Activated T-cell treated with anti-CD3 and anti-CD28 coated beads, Interleukin-2, amount 50 U/mL, for 4 hours (primary cell): Measurements from ENCODE around the gene MYOG. TPM values are rescaled to one million over a fixed set of nuclear protein-coding genes. Genes with fewer than 3 reads are reported as not detected.

Experiments
- ATAC-seq, 2 donors: fragments of 200-7000 bp; cut with Tn5 transposase; one replicate each; pipeline ENCODE4 v1.10.0; 2021
- DNase-seq: peaks from one replicate; pipeline ENCODE4 v3.0.0-alpha.2; 2020
- H3K27me3 Mint-ChIP-seq: one replicate; pipeline ENCODE4 v1.8.0; 2021; ENCODE audit warnings: low read depth, mixed read lengths
- H3K36me3 Mint-ChIP-seq: one replicate; pipeline ENCODE4 v1.8.0; 2022; ENCODE audit warnings: mixed read lengths; ENCODE audit not compliant: insufficient read depth
- H3K4me1 Mint-ChIP-seq: one replicate; pipeline ENCODE4 v1.8.0; 2021; ENCODE audit warnings: low read depth, mixed read lengths
- H3K4me3 Mint-ChIP-seq: one replicate; pipeline ENCODE4 v1.8.0; 2021; ENCODE audit warnings: mild to moderate bottlenecking, moderate library complexity, mixed read lengths
- H3K9me3 Mint-ChIP-seq: one replicate; pipeline ENCODE4 v1.8.0; 2021; ENCODE audit warnings: mixed read lengths
- total RNA-seq, 3 donors: library from RNA; stranded (reverse); gene quantifications; one replicate each; pipeline ENCODE4 v1.2.1, GENCODE V29; 2021

Gene MYOG
- total RNA-seq: not detected

DNA sequence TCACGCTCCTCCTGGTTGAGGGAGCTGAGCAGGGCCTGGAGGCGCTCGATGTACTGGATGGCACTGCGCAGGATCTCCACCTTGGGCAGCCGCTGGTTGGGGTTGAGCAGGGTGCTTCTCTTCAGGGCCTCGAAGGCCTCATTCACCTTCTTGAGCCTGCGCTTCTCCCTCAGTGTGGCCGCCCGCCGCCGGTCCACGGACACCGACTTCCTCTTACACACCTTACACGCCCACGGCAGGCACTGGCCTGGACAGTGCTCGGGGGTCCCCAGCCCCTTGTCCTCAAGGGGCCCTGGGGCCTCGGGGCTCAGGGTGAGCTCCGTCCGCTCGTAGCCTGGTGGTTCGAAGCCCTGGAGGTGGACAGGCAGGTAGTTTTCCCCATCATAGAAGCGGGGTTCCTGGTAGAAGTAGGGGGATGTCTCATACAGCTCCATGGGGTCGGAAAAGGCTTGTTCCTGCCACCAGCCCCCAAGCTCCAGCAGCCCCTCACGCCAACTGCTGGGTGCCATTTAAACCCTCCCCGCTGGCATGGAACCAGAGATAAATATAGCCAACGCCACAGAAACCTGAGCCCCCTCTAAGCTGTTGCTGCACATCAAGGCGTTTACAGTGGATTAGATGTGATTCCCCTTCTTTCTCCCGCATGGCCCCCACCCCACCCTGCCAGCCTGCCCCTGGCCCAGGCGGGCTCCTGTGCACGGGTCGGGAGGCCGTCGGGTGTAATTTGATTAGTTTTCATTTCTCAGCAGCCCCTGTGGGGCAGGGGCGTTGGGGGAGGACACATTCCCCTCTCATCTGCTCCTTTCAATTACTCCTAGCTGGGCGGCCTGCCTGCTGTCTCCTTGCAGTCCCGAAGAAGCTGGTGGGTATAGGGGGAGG is at the start of gene MYOG:
MYOG (minus strand) TSS at position 485 of the 879 bp plus-strand sequence; CDS start at position 434, 51 bp downstream.
- Mint-ChIP-seq H3K27me3 (peaks cover 10% of the 10 kb centered on the region), H3K9me3 (no peaks in the 10 kb centered on the region), H3K36me3 (no peaks in the 10 kb centered on the region), H3K4me3 (no peak within 1 kb of the TSS), H3K4me1 (no peaks in the 10 kb centered on the region)
- DNase-seq (no peak), ATAC-seq (no peak)

DNA sequence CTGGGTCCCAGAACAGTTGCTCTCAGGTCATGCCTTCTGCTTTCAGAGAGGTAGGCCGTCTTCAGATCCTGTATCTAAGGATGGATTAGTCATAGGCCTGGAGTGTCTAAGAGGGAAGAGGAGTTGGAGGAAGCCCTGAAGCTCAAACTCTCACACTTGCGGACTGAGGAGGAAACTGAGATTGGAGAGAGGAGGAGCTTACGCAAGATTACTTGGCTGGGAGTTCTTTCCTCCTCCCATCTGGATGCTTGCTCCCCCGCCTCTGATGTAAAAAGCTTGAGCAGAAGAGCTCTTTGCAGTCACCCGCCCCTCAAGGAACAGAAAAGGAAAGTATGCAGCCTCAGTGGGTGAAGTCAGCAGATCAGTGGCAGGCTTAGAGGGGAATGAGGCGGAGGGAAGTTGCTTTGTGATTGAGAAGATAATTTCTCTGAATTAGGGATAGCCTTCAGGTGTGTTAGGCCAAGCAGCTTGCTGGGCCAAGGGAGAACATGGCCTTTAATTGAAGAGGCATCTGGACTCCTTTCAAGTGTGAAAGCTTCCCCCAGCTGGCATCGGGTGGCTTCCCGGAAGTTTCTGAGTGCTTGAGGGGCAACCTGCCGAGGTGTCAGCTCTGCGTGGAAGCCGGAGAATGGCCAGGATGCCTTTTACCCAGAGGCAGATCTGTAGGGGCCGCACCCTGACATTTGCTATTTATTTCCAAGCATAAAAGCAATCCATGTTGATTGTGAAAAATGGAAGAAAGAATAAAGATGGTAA is 48.3 kb upstream of the MYOG start:
- no peak for DNase-seq
- no peaks in the 10 kb centered on the region for H3K36me3 Mint-ChIP-seq
- no peaks in the 10 kb centered on the region for H3K9me3 Mint-ChIP-seq
- H3K4me3 Mint-ChIP-seq: no peak overlapping the region
- H3K27me3 Mint-ChIP-seq: peaks cover 19% of the 10 kb centered on the region
- no peak for ATAC-seq
- H3K4me1 Mint-ChIP-seq: peaks cover 5% of the 10 kb centered on the region

DNA sequence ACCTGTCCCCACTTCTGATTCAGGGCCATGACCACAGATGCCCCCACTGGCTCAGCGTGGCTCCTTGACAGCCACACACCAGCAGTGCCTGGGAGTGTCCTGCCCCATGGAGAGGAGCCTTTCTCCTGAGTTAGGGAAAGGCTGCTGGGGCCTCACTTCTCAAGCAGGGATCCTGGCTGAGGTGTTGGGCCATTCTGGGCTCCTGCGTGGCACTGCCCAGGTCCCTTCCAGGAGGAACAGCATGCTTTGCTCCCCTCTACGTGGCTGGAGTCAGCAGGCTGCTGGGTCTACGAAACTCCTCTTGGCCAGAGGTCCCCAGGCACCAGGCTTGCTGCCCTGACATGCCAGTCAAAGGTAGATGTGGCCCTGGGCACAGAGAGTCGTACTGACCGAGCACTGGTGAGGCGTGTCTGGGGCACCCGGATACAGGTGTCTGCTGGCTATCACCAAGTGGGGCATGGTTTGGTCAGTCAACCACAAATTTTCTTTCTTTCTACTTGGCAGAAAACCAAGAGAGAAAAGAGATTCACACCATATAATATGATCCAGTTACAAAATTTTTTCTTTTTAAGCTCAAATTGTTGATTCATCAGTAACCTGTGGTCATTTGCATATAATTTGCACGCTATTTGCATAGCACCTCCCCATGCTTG is 45.9 kb upstream of the MYOG start:
- Mint-ChIP-seq H3K9me3 (no peaks in the 10 kb centered on the region), H3K36me3 (no peaks in the 10 kb centered on the region), H3K27me3 (peaks cover 37% of the 10 kb centered on the region), H3K4me1 (peaks cover 13% of the 10 kb centered on the region), H3K4me3 (no peak overlapping the region)
- ATAC-seq (no peak), DNase-seq (no peak)

DNA sequence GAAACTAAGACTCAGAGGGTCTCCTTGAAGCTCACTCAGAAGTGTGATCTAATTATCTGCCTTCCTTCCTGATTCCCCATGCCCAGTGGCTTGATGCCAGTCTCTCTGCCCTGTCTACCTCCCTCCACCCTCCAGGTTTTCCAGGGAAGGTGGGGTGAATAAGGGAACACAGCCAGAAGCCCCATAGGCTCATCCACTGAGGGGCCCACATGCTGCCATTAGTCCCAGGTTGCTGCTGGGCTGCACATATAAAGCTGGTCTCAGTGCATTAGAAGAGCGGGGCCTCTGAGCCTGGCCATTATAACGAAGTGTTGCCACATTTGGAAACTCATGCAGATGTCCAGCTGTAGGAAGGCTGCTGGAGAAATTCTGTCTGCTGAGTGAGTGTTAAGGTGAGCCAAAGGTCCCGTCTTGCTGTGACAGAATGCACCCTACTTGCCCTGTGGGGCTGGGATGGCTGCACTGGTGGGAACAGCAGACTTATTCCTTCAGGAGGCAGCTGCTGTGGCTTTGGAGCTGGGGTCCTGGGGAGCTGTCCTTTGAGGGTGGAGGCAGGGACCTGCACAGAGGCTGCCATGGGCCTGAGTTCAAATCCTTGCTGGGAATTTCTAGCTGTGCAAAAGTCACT is 44.7 kb upstream of the MYOG start:
- DNase-seq: no peak
- H3K4me3 Mint-ChIP-seq: no peak overlapping the region
- peaks cover 8% of the 10 kb centered on the region for H3K4me1 Mint-ChIP-seq
- H3K27me3 Mint-ChIP-seq: peaks cover 41% of the 10 kb centered on the region
- no peaks in the 10 kb centered on the region for H3K36me3 Mint-ChIP-seq
- H3K9me3 Mint-ChIP-seq: no peaks in the 10 kb centered on the region
- ATAC-seq: no peak

DNA sequence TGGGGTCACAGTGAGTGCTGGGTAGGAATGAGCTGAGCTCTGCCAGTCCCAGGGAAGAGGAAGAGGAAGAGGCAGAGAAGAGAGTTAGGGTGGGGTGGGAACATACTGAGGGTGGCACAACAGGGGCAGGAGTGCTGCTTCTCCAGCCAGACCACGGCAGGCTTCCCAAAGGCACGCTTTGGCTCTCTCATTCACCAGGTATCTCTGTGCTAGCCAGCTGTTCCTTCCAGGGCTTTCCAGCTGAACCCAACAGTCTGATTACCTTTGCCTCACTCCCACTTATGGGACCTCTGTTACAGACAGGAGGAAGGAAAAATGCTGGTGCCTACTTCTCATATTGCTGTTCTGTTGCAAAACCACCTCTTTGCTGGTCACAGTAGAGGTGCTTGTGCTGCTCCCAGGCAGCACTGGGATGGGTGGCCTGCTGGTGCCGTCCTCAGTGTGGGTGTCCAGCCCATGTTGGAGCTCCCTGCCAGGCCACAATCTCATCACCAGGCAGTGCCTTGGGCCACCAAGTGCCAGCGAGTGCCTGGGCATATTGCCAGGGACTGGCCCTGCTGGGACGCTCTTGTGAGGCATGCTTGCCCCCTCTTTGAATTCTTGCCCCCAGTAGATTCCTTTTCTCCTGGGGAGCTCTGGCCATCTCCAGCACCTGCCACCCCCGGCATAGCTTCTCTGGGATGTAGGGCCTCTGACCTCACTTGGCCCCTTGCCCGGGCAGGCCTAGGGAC is 43.9 kb upstream of the MYOG start:
- DNase-seq (no peak), ATAC-seq (no peak)
- H3K36me3 Mint-ChIP-seq: no peaks in the 10 kb centered on the region
- H3K4me3 Mint-ChIP-seq: no peak overlapping the region
- no peaks in the 10 kb centered on the region for H3K9me3 Mint-ChIP-seq
- H3K27me3 Mint-ChIP-seq: peaks cover 43% of the 10 kb centered on the region
- H3K4me1 Mint-ChIP-seq: peaks cover 8% of the 10 kb centered on the region

DNA sequence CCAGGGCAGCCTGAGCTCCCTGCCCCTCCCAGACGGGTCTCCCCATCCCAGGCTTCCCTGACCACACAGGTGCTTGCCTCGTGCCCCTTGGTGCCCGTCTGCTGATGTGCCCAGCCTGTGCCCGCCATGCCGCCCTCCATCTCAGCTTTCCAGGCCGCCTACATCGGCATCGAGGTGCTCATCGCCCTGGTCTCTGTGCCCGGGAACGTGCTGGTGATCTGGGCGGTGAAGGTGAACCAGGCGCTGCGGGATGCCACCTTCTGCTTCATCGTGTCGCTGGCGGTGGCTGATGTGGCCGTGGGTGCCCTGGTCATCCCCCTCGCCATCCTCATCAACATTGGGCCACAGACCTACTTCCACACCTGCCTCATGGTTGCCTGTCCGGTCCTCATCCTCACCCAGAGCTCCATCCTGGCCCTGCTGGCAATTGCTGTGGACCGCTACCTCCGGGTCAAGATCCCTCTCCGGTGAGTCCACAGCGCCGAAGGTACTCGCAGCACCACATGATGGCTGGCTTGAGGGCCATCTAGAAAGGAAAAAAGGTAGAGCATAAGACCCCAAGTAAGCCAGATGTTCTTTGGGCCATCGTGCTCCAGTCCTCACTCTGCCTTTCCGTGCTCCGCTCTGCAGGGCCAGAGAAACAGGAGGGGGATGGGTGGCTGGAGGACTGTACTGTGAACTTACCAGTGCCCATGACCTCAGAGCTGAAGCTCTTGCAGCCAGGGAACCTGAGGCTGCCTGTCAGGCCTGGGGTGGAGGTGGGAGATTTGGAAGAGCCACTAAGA is 43.1 kb upstream of the MYOG start:
- Mint-ChIP-seq H3K4me3 (no peak overlapping the region), H3K36me3 (no peaks in the 10 kb centered on the region), H3K27me3 (peaks cover 45% of the 10 kb centered on the region), H3K9me3 (no peaks in the 10 kb centered on the region), H3K4me1 (peaks cover 8% of the 10 kb centered on the region)
- DNase-seq (no peak), ATAC-seq (no peak)

DNA sequence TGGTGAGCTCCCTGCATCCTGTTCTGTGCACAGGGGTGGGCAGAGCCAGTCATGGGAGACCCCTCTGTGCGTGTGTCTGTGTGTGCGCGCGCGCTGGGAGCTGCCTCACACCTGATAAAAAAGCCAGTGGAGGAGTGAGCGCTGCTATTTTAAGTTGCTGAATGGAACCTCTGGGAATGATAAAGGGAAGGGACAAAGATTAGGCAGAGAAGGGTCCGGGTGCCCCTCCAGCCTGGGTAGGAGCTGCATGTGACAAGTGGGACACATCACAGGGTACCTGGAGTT is 42.6 kb upstream of the MYOG start:
- no peaks in the 10 kb centered on the region for H3K9me3 Mint-ChIP-seq
- ATAC-seq (no peak), DNase-seq (no peak)
- H3K4me3 Mint-ChIP-seq: no peak overlapping the region
- no peaks in the 10 kb centered on the region for H3K36me3 Mint-ChIP-seq
- peaks cover 8% of the 10 kb centered on the region for H3K4me1 Mint-ChIP-seq
- H3K27me3 Mint-ChIP-seq: peaks cover 51% of the 10 kb centered on the region

DNA sequence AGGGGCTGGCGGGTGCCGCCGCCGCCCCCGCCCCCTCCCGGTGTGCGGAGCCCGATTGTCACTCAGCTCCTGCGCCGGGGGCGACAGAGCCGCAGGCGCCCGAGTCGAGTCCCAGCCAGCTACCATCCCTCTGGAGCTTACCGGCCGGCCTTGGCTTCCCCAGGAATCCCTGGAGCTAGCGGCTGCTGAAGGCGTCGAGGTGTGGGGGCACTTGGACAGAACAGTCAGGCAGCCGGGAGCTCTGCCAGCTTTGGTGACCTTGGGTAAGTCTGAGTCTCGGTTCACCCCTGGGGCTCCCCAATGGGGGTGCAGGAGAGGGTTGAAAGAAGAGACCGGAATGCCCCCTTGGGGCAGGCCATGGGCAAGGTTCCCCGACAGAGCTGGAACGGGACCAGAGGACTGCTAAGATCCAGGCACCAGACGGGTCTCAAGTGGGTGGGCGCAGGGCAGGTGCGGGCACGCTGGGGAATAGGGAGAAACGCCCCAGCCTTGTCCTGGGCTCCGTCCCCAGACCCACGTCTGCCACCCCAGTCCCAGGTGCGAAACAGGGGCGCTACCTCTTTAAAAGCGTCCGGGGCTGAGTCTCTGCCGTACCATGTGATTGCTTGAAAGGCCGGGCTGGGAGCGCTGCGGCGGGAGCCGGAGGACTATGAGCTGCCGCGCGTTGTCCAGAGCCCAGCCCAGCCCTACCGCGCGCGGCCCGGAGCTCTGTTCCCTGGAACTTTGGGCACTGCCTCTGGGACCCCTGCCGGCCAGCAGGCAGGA is 42.0 kb upstream of the MYOG start, which contains the start of gene ADORA1:
ADORA1 (plus strand) TSS at position 61 of the 765 bp plus-strand sequence. CDS start 1,116 bp downstream, outside the sequence.
- no peaks in the 10 kb centered on the region for H3K36me3 Mint-ChIP-seq
- H3K4me3 Mint-ChIP-seq: peak within 1 kb of the TSS; percentile 26
- peaks cover 8% of the 10 kb centered on the region for H3K4me1 Mint-ChIP-seq
- peak; percentile 56 to 60 for ATAC-seq
- no peaks in the 10 kb centered on the region for H3K9me3 Mint-ChIP-seq
- no peak for DNase-seq
- H3K27me3 Mint-ChIP-seq: peaks cover 51% of the 10 kb centered on the region

DNA sequence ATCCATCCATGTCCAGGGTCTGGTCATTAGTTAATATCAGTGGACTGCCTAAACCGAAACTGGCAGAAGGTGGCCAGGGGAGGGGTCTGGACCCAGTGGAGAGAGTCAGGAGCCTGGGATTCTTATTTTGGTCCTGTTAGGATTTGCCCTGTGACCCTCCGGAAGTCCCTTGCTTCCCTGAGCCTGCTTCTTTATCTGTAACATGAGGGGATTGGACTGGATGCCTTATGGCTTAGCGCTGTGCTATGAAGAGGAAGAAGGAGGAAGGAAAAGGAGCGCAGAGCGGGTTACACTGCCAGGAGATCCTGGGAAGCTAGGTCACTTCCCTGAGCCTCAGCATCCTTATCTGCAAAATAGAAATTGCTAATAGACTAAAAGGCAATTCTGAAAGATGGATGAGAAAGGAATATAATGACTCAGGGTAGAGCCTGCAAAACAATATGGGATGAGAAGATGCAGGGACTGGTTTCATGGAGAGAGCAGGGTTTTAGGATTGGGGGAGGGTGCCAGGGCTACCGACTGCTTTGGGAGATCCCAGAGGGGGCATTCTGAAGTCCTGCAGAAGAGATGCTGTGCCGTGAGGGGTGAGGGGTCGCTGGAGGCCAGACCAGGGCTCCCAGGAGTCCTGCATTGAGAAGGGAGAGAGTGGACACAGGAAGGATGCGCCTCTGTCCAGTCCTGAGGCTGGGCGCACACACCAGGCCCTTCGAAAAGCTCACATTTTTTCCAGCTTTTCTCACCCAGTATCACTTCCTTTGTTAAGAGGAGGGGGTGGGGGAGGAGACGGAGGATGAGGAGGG is 41.3 kb upstream of the MYOG start:
- DNase-seq: no peak
- peaks cover 59% of the 10 kb centered on the region for H3K27me3 Mint-ChIP-seq
- no peak overlapping the region for H3K4me3 Mint-ChIP-seq
- no peaks in the 10 kb centered on the region for H3K9me3 Mint-ChIP-seq
- peaks cover 8% of the 10 kb centered on the region for H3K4me1 Mint-ChIP-seq
- ATAC-seq: no peak
- H3K36me3 Mint-ChIP-seq: no peaks in the 10 kb centered on the region

DNA sequence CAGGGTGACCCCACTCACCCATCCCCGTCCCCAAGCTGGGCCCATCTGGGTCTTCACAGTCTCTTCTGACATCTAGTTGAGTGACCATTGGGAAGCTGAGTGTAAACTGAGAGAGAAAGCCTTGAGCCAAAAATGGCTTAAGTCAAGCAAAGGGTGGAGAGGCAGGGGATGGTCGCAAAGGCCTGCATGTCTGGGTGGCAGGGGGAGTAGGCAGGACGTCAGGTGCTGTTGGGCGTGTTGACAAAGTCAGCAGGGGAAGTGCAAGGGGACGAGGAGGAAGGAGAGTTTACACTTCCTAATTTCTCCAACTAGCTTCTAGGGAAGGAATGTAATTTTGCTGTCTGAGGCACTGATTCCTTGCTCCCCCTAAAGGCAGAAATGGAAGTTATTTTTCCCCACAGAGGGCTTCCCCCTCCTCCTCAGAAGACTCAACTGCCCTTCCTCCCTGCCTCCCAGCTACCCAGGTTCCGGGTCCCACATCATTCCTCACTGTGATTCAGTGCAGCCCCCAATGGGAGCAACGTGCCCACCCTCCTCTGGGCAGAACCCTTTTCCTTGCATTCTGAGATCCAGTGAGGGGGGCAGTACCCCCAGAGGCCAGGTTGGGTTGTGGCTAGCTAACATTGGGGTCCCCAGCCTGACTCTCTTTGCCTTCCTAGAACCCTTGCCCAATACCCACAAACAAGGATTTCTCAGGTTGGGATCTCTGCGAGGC is 40.5 kb upstream of the MYOG start:
- H3K27me3 Mint-ChIP-seq: peaks cover 64% of the 10 kb centered on the region
- no peaks in the 10 kb centered on the region for H3K9me3 Mint-ChIP-seq
- ATAC-seq (no peak), DNase-seq (no peak)
- H3K36me3 Mint-ChIP-seq: no peaks in the 10 kb centered on the region
- no peak overlapping the region for H3K4me3 Mint-ChIP-seq
- peaks cover 8% of the 10 kb centered on the region for H3K4me1 Mint-ChIP-seq

DNA sequence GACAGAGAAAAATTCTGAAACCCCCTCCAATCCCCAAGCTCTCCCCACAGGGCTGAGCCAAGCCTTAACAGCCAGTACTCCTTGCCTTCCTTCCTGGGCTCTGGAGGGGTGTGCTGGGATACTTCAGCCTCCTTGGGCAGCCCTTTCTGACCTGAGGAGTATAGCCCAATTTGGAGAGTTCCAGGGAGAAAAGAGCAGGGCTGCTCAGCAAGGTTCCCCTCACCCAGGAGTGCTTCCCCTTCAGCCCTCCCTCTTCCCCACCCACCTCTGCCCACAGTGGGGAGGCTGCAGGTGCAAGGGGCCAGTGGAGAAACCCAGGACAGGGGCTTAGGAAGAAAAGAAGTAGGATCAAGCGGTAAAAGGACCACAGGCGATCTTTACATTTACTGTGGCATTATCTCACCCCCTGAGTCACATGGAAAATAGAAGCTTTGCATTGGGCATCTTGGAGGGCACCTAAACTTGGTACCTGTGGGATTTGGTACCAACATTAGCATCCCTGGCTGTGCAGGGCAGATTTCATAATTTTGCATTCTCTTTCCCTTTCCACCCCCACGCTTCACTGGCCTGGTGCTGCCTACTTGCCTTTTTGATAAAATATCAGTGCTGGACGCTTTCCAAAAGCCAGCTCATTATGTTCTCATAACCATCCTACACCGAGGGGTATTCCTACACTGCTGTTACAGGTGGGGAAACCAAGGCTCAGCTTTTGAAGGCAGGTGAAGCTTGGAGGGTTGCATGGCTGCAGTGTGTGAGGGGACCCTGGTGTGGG is 38.9 kb upstream of the MYOG start:
- DNase-seq (no peak), ATAC-seq (no peak)
- Mint-ChIP-seq H3K27me3 (peaks cover 77% of the 10 kb centered on the region), H3K9me3 (no peaks in the 10 kb centered on the region), H3K4me3 (no peak overlapping the region), H3K4me1 (peaks cover 8% of the 10 kb centered on the region), H3K36me3 (no peaks in the 10 kb centered on the region)
